T-helper 1 cell treated with Interleukin-12 subunit alpha and Interleukin-12 subunit beta and Interleukin-4 antibody, amounts not matched to agents 30 μg/mL and 1 μg/mL, for 36 hours (primary cell): ENCODE measurements around the gene DCN.

Experiments used
- H3K27ac Mint-ChIP-seq: one replicate; pipeline ENCODE4 v1.8.0; 2021; ENCODE audit warnings: mild to moderate bottlenecking, mixed read lengths
- H3K27me3 Mint-ChIP-seq: one replicate; pipeline ENCODE4 v1.8.0; 2021; ENCODE audit warnings: low read depth, mixed read lengths
- H3K36me3 Mint-ChIP-seq: one replicate; pipeline ENCODE4 v1.8.0; 2021; ENCODE audit warnings: low read depth, mixed read lengths
- H3K4me1 Mint-ChIP-seq: one replicate; pipeline ENCODE4 v1.8.0; 2021; ENCODE audit warnings: low read depth, mixed read lengths
- H3K4me3 Mint-ChIP-seq: one replicate; pipeline ENCODE4 v1.8.0; 2021; ENCODE audit warnings: mild to moderate bottlenecking, moderate library complexity, mixed read lengths
- H3K9me3 Mint-ChIP-seq: one replicate; pipeline ENCODE4 v1.8.0; 2021; ENCODE audit warnings: mixed read lengths

DCN gene

DNA sequence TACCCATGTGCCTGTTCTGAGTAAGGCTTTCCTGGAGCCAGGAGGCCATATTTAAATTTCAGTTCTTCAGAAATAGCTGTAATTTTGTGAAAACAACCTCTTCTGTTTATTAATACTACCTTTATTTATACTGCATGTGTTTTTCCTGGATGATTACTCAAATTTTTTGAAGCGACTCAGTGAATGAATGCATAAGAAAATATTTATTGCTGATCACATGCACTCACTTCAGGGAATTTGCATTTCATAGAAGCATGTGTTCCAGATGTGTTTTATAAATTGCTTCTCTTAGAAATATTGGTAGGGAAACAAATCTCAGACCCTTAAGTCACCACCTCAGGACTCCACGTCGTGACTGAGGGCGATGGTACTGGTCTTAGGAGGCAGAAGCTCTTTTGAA, 21.8 kb upstream of the DCN start:
- H3K36me3 Mint-ChIP-seq: no peaks in the 10 kb centered on the region

DNA sequence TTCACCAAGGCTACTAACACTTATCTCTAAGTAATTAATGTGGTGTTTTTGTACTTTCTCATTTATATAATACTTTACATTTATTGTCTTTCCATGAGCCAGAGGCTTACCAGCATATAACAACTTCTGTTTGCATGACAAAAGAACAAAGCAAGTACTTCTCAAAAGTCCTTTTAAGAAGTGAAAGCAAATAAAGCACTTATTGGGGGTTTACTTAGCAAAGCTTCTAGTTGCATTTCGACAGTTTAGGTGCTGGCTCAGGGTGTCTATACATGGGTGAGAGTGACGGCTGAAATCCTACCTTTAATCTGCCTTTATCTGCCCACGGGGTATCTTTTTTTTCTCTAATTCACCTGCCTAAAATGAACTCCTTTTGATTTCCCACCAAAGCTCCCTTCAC, 21.0 kb upstream of the DCN start:
- no peaks in the 10 kb centered on the region for H3K27me3 Mint-ChIP-seq
- no peaks in the 10 kb centered on the region for H3K36me3 Mint-ChIP-seq
- no peak overlapping the region for H3K27ac Mint-ChIP-seq
- no peak overlapping the region for H3K4me3 Mint-ChIP-seq
- no peaks in the 10 kb centered on the region for H3K4me1 Mint-ChIP-seq
- H3K9me3 Mint-ChIP-seq: no peaks in the 10 kb centered on the region

More for the DNA sequence above, 21.8 kb upstream of the DCN start:
- Mint-ChIP-seq H3K4me1 (no peaks in the 10 kb centered on the region), H3K9me3 (no peaks in the 10 kb centered on the region), H3K4me3 (no peak overlapping the region), H3K27me3 (no peaks in the 10 kb centered on the region), H3K27ac (no peak overlapping the region)

GRCh38 chr12:91202390-91202789, 19.8 kb upstream of the DCN start:
- no peaks in the 10 kb centered on the region for H3K27me3 Mint-ChIP-seq
- no peaks in the 10 kb centered on the region for H3K36me3 Mint-ChIP-seq
- H3K4me3 Mint-ChIP-seq: no peak overlapping the region
- H3K9me3 Mint-ChIP-seq: no peaks in the 10 kb centered on the region
- no peak overlapping the region for H3K27ac Mint-ChIP-seq
- no peaks in the 10 kb centered on the region for H3K4me1 Mint-ChIP-seq

DNA sequence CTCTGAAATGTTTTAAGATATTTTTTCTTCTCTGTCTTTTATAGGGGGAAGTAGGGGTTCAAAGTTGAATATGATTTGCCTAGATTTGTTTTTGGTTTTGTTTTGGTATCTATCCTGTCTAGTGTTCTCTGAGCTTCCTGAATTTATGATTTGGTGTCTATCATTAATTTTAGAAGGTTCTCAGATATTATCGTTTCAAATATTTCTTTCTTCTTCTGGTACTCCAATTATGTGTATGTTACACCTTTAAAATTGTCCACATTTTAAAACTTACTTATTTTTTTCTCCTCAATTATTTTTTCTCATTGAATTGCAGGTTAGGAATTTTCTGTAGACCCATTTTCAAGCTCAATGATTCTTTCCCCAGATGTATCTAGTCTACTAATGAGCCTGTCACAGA, 13.8 kb upstream of the DCN start:
- Mint-ChIP-seq H3K27me3 (no peaks in the 10 kb centered on the region), H3K36me3 (no peaks in the 10 kb centered on the region)

DNA sequence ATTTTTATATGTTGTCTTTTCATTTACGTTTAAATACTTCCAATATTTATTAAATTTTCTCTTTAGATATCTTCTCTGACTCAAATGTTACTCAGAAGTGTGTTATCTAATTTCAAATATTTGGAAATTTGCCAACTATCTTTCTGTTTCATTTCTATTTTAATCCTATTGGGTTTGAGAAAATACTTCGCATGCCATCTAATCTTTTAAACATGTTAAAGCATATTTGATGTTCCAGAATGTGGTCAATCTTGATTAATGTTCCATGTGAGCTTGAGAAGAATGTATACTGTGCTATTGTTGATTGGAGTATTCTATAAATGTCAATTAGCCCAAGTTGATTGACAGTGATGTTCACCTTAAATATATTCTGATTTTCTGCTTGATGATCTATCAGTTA, 11.9 kb upstream of the DCN start:
- H3K4me1 Mint-ChIP-seq: no peaks in the 10 kb centered on the region
- no peaks in the 10 kb centered on the region for H3K27me3 Mint-ChIP-seq
- no peak overlapping the region for H3K27ac Mint-ChIP-seq
- no peak overlapping the region for H3K4me3 Mint-ChIP-seq
- no peaks in the 10 kb centered on the region for H3K9me3 Mint-ChIP-seq
- H3K36me3 Mint-ChIP-seq: no peaks in the 10 kb centered on the region

More for the DNA sequence above, 13.8 kb upstream of the DCN start:
- H3K9me3 Mint-ChIP-seq: no peaks in the 10 kb centered on the region
- no peak overlapping the region for H3K4me3 Mint-ChIP-seq
- no peaks in the 10 kb centered on the region for H3K4me1 Mint-ChIP-seq
- no peak overlapping the region for H3K27ac Mint-ChIP-seq

- H3K4me3 Mint-ChIP-seq: no peak overlapping the region
- no peaks in the 10 kb centered on the region for H3K9me3 Mint-ChIP-seq
- no peaks in the 10 kb centered on the region for H3K36me3 Mint-ChIP-seq
- no peaks in the 10 kb centered on the region for H3K4me1 Mint-ChIP-seq
- no peak overlapping the region for H3K27ac Mint-ChIP-seq
- no peaks in the 10 kb centered on the region for H3K27me3 Mint-ChIP-seq
Measured at GRCh38 chr12:91191513-91192111, 9.0 kb upstream of the DCN start.

DNA sequence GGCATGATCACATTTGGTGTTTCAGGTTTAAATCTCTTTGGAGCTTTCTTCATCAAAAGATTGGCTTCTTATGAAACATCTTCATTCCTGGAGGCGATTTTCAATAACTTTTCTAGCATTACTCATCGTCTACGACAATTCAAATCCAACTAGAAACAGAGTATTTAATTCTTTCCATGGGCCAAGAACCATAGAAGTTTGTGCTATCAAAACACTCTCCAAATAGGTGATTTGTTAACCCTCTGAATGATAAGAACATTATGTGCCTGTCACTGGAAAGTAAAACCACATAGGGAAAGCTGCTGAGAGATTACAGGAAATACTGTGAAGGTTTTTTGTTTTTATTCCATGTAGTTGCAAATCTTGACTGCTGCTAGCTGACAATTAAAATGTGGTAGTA, 6.9 kb upstream of the DCN start:
- H3K4me3 Mint-ChIP-seq: no peak overlapping the region
- H3K4me1 Mint-ChIP-seq: no peaks in the 10 kb centered on the region
- no peaks in the 10 kb centered on the region for H3K36me3 Mint-ChIP-seq
- H3K27ac Mint-ChIP-seq: no peak overlapping the region
- no peaks in the 10 kb centered on the region for H3K27me3 Mint-ChIP-seq
- no peaks in the 10 kb centered on the region for H3K9me3 Mint-ChIP-seq

DNA sequence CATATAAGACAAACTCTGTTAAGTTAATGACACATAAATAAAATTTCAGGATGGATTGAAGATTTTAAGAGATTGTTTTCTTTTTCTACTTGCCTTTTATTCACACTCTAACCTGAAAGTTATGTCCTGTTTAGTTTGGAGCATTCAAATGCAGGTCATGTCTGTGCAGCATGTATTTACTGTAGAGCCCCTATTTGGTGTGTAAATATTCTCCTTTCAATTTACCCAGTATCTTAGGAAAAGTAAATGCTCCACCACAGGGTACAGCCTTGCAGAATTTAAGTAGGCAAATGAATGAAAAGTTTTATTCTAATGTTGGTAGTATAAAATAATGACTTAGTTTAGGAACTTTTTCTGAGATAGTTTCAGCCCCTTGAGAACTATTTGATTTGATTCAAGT, 6.2 kb upstream of the DCN start:
- Mint-ChIP-seq H3K27me3 (no peaks in the 10 kb centered on the region), H3K4me1 (no peaks in the 10 kb centered on the region), H3K27ac (no peak overlapping the region), H3K9me3 (no peaks in the 10 kb centered on the region), H3K4me3 (no peak overlapping the region), H3K36me3 (no peaks in the 10 kb centered on the region)

DNA sequence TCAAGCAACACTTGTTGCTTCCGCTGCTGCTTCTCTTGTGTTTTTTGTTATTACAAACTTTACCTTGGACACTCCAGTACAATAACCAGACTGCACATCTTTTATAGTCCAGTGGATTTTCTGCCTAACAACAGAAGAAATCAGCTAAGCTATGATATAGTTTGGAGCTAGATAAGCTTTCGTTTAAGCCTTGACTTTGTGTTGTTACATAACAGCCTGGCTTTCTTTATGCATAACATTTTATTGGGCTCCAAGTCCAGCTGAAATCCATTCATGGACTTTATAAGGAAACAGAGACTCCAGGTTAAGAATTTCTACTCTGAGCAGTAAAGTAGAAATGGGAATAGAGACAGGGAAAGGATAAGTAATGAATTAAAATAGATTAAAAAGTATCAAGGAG, 3.5 kb upstream of the DCN start:
- Mint-ChIP-seq H3K36me3 (no peaks in the 10 kb centered on the region), H3K4me1 (no peaks in the 10 kb centered on the region), H3K27ac (no peak overlapping the region), H3K4me3 (no peak overlapping the region), H3K9me3 (no peaks in the 10 kb centered on the region), H3K27me3 (no peaks in the 10 kb centered on the region)

- H3K4me3 Mint-ChIP-seq: no peak overlapping the region
- H3K36me3 Mint-ChIP-seq: no peaks in the 10 kb centered on the region
- H3K27ac Mint-ChIP-seq: no peak overlapping the region
- no peaks in the 10 kb centered on the region for H3K27me3 Mint-ChIP-seq
- no peaks in the 10 kb centered on the region for H3K9me3 Mint-ChIP-seq
- no peaks in the 10 kb centered on the region for H3K4me1 Mint-ChIP-seq
Measured at GRCh38 chr12:91185421-91185820, 2.8 kb upstream of the DCN start.

DNA sequence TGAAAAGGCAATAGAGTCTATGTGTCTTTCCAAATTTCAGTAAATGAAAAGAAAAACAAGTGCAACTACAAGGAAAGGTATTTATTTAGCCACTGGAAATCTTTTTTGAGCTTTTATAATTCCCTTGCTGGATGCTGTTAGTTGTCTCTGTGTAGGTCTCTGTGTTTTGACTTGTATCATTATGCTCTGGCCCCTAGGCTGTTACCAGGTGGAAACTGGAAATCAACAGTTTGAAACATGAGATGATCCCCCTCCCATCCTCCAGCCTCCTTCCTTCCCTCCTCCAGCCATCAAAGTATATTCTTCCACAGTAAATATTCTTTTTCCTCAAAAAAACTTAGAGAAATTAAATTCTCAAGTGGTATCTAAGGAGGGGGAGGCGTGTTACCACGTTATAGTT, 934 bp upstream of the DCN start:
- Mint-ChIP-seq H3K9me3 (no peaks in the 10 kb centered on the region), H3K36me3 (no peaks in the 10 kb centered on the region), H3K27ac (no peak overlapping the region), H3K4me1 (no peaks in the 10 kb centered on the region), H3K27me3 (no peaks in the 10 kb centered on the region), H3K4me3 (no peak overlapping the region)

GRCh38 chr12:91180582-91181395, 1.8 kb downstream of the DCN start:
- Mint-ChIP-seq H3K27ac (no peak overlapping the region), H3K4me3 (no peak overlapping the region), H3K36me3 (no peaks in the 10 kb centered on the region), H3K4me1 (no peaks in the 10 kb centered on the region), H3K9me3 (no peaks in the 10 kb centered on the region), H3K27me3 (no peaks in the 10 kb centered on the region)

- no peak overlapping the region for H3K27ac Mint-ChIP-seq
- H3K4me1 Mint-ChIP-seq: no peaks in the 10 kb centered on the region
- H3K9me3 Mint-ChIP-seq: no peaks in the 10 kb centered on the region
- no peaks in the 10 kb centered on the region for H3K36me3 Mint-ChIP-seq
- H3K4me3 Mint-ChIP-seq: no peak overlapping the region
- no peaks in the 10 kb centered on the region for H3K27me3 Mint-ChIP-seq
Measured at GRCh38 chr12:91179966-91180561, 2.6 kb downstream of the DCN start.

DNA sequence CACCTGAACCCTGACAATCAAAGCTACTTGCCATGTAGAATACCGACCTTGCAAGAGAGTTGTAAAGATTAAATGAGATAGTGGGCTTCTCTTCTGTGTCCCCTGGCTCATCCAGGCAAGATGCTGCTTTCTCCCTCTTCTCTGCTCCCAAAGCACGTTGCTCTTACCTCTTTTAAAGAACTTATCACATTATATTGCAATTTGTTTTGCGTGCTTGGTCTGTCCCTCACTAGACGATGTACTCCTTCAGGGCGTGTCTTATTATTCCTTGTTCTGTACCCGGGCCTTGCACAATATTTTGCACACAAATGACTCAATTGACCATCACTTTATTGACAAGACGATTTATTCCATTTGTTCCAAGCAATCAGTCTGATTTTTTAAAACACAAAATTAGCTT, 3.3 kb downstream of the DCN start:
- no peak overlapping the region for H3K4me3 Mint-ChIP-seq
- H3K4me1 Mint-ChIP-seq: no peaks in the 10 kb centered on the region
- H3K9me3 Mint-ChIP-seq: no peaks in the 10 kb centered on the region
- H3K27ac Mint-ChIP-seq: no peak overlapping the region
- H3K36me3 Mint-ChIP-seq: no peaks in the 10 kb centered on the region
- no peaks in the 10 kb centered on the region for H3K27me3 Mint-ChIP-seq

DNA sequence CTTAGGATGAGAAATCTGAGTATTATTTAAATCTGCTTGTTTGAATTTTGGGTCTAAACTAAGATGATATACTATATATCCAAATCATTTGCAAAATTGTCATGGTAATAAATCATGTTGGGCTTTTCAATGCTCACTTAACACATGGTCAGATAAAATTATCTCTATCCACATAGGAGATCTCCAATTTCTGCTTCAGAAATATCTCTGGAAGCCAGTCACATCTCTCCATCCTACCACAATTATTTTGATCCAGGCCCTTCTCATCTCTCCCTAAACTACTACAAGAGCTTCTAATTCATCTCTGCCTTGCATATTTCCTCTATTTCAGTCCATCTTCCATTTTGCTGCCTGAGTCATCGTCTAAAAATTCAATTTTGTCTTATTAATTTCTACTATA, 3.8 kb downstream of the DCN start:
- Mint-ChIP-seq H3K9me3 (no peaks in the 10 kb centered on the region), H3K27me3 (no peaks in the 10 kb centered on the region), H3K4me3 (no peak overlapping the region), H3K4me1 (no peaks in the 10 kb centered on the region), H3K36me3 (no peaks in the 10 kb centered on the region), H3K27ac (no peak overlapping the region)
